HepG2 (cell line): Measurements from ENCODE around the gene SPATA32. TPM values are rescaled to one million over a fixed set of nuclear protein-coding genes. Genes with fewer than 3 reads are reported as not detected.

Experiments
- ATAC-seq: fragments of 200-7000 bp; cut with Tn5 transposase; 3 replicates; pipeline ENCODE4 v1.9.1; 2020; ENCODE audit warnings: mild to moderate bottlenecking, moderate library complexity
- BruUV-seq: library from RNA; stranded (reverse); fragments of 400-500 nt; replicated peaks from 2 replicates; lab custom pipeline; 2021; lab: Mats Ljungman, UMichigan
- CTCF ChIA-PET: fragments of 300-600 bp; formaldehyde crosslinking; extraction: SDS; loops from one replicate; lab custom pipeline; 2021; ENCODE audit warnings: low total read pairs, inconsistent platforms, low intra/inter-chr PET ratio; lab: Yijun Ruan, JAX
- POLR2A ChIA-PET: fragments of 350-600 bp; sonication (Branson Sonifier 250); formaldehyde crosslinking; loops from one replicate; lab custom pipeline; 2020; ENCODE audit warnings: antibody characterized with exemption, inconsistent platforms; lab: Yijun Ruan, JAX
- DNase-seq: peaks from one replicate; pipeline ENCODE4 v3.0.0-alpha.2; 2015; ENCODE audit warnings: low spot score
- FAIRE-seq: peaks from 3 replicates; lab custom pipeline; 2011; peaks lifted over from hg19 to GRCh38; lab: Jason Lieb, UNC
- H2AFZ ChIP-seq: one replicate; pipeline ENCODE4 v1.6.1; 2011; ENCODE audit warnings: low read length, inconsistent platforms
- H3K27ac ChIP-seq: fragments of 300-600 bp; 3 replicates; pipeline ENCODE4 v1.8.0; 2011; ENCODE audit warnings: mixed run types, mild to moderate bottlenecking, mixed read lengths, low read length, inconsistent platforms; ENCODE audit not compliant: insufficient read depth; ENCODE audit errors: extremely low read length
- H3K27me3 ChIP-seq, 2 experiments: fragments of 200-600 bp in 1 of 2; 2 replicates in 1 of 2; 3 replicates in 1 of 2; pipeline versions ENCODE4 v1.6.0 to v1.8.0; 2011; ENCODE audit warnings: low read length in 2 of 2, mild to moderate bottlenecking in 2 of 2, moderate library complexity in 2 of 2, inconsistent platforms in 1 of 2; ENCODE audit not compliant: insufficient read depth in 2 of 2, control insufficient read depth in 1 of 2
- H3K36me3 ChIP-seq, 2 experiments: fragments of 200-600 bp in 1 of 2; replicated peaks in 1 of 2; 2 replicates in 1 of 2; 3 replicates in 1 of 2; pipeline versions ENCODE4 v1.5.1 to v1.8.0; 2011; ENCODE audit warnings: low read length in 2 of 2, inconsistent platforms in 1 of 2; ENCODE audit not compliant: insufficient read depth in 2 of 2, control insufficient read depth in 1 of 2
- H3K4me1 ChIP-seq: 2 replicates; pipeline ENCODE4 v1.5.1; 2012; ENCODE audit warnings: low read length, inconsistent platforms; ENCODE audit not compliant: insufficient read depth
- H3K4me2 ChIP-seq: 2 replicates; pipeline ENCODE4 v1.6.0; 2011; ENCODE audit warnings: low read depth, low read length, inconsistent platforms
- H3K4me3 ChIP-seq, 3 experiments: fragments of 200-600 bp in 1 of 3; sonication (generic), shearing (Covaris generic) in 1 of 3; replicated peaks in 1 of 3; 2 replicates each; pipeline ENCODE4 v1.5.1; 2011 to 2016; ENCODE audit warnings: low read length in 3 of 3, inconsistent platforms in 2 of 3, low read depth in 2 of 3, mild to moderate bottlenecking in 2 of 3, control low read depth in 1 of 3, mixed read lengths in 1 of 3; ENCODE audit not compliant: insufficient read depth in 1 of 3
- H3K79me2 ChIP-seq: one replicate; pipeline ENCODE4 v1.6.1; 2011; ENCODE audit warnings: low read length, inconsistent platforms; ENCODE audit not compliant: insufficient read depth
- H3K9ac ChIP-seq: 2 replicates; pipeline ENCODE4 v1.6.0; 2011; ENCODE audit warnings: mild to moderate bottlenecking, low read depth, low read length, inconsistent platforms; ENCODE audit not compliant: insufficient read depth
- H3K9me3 ChIP-seq: 2 replicates; pipeline ENCODE4 v1.5.1; 2012; ENCODE audit warnings: mild to moderate bottlenecking, low read length
- H4K20me1 ChIP-seq: 2 replicates; pipeline ENCODE4 v1.6.0; 2011; ENCODE audit warnings: inconsistent platforms, mild to moderate bottlenecking, low read length, moderate library complexity; ENCODE audit not compliant: insufficient read depth
- BHLHE40 ChIP-seq: IDR thresholded peaks from 2 replicates; pipeline ENCODE4 v1.6.1; 2011; ENCODE audit warnings: low read length, improper control_type of control experiment
- CBX5 ChIP-seq: sonication (generic); formaldehyde crosslinking; IDR thresholded peaks from 2 replicates; pipeline ENCODE4 v1.4.0; 2020; ENCODE audit warnings: missing genetic modification reagents, borderline replicate concordance
- FOSL2 ChIP-seq: sonication (generic); formaldehyde crosslinking; IDR thresholded peaks from 2 replicates; pipeline ENCODE4 v1.4.0; 2020; ENCODE audit warnings: missing genetic modification reagents
- KDM2A ChIP-seq: sonication (generic); formaldehyde crosslinking; IDR thresholded peaks from 2 replicates; pipeline ENCODE4 v1.4.0; 2020; ENCODE audit warnings: low read depth, missing genetic modification reagents, borderline replicate concordance
- KLF9 ChIP-seq: IDR thresholded peaks from 2 replicates; pipeline ENCODE4 v1.6.1; 2016; ENCODE audit warnings: low read depth
- PPARG ChIP-seq: conservative IDR thresholded peaks from 2 replicates; pipeline ENCODE4 v1.6.1; 2016; ENCODE audit warnings: missing biosample characterization, missing genetic modification reagents
- TEAD3 ChIP-seq: optimal IDR thresholded peaks from 2 replicates; pipeline ENCODE3; 2016; ENCODE audit warnings: borderline replicate concordance
- THAP11 ChIP-seq: IDR thresholded peaks from 2 replicates; pipeline ENCODE4 v1.6.1; 2016; ENCODE audit warnings: missing biosample characterization, missing genetic modification reagents
- ZNF343 ChIP-seq: sonication (generic); formaldehyde crosslinking; IDR thresholded peaks from 2 replicates; pipeline ENCODE4 v1.4.0; 2020; ENCODE audit warnings: mild to moderate bottlenecking, missing genetic modification reagents
- WGBS: methylation state at CpG from one replicate; pipeline ENCODE4 v1.1.6; 2017; ENCODE audit warnings: low lambda C conversion rate; 5-methylcytosine and 5-hydroxymethylcytosine counted together
- in situ Hi-C: cut with HindIII; loops from 2 replicates; pipeline ENCODE4 v1.10.0; 2017; ENCODE audit warnings: low pct_unique_long_range_greater_than_20kb; ENCODE audit not compliant: extremely low pct_ligation_motif_present
- intact Hi-C: fragments of 100-400 bp; cut with micrococcal nuclease; formaldehyde crosslinking; loops from one replicate; pipeline ENCODE4 v1.10.0; 2022; ENCODE audit not compliant: unreplicated experiment
- polyA plus RNA-seq, 8 experiments: library from polyadenylated mRNA; depleted of rRNA in 3 of 8; stranded (reverse) in 7 of 8; unstranded in 1 of 8; fragments of >200 nt; fragmentation: Illumina TruSeq in 4 of 8; extraction: Trizol in 4 of 8; gene quantifications; 2 replicates each; pipeline versions ENCODE4 v1.2.1 to v1.2.3, GENCODE V29; 2011 to 2016; ENCODE audit warnings: low read depth in 4 of 8, missing spikeins in 1 of 8, mixed read lengths in 1 of 8; ENCODE audit not compliant: insufficient read depth in 1 of 8
- total RNA-seq, 5 experiments: library from RNA; depleted of rRNA; stranded (reverse); fragments of >200 nt; fragmentation: Illumina TruSeq; extraction: Trizol; gene quantifications; 2 replicates each; pipeline ENCODE4 v1.2.3, GENCODE V29; 2016; ENCODE audit warnings: low read depth in 1 of 5
- TF ChIP-seq, protein P1 (sequence below): sonication (generic); formaldehyde crosslinking; IDR thresholded peaks from 2 replicates; pipeline ENCODE4 v1.4.0; 2020; ENCODE audit warnings: missing genetic modification reagents, low read depth, mild to moderate bottlenecking, borderline replicate concordance
- TF ChIP-seq, protein P2 (sequence below): sonication (generic); formaldehyde crosslinking; IDR thresholded peaks from 2 replicates; pipeline ENCODE4 v1.5.0; 2020; ENCODE audit warnings: mild to moderate bottlenecking, missing genetic modification reagents, borderline replicate concordance
- TF ChIP-seq, protein P3 (sequence below): IDR thresholded peaks from 2 replicates; pipeline ENCODE4 v1.6.1; 2016; ENCODE audit warnings: low read depth
- TF ChIP-seq, protein P4 (sequence below): sonication (generic); formaldehyde crosslinking; IDR thresholded peaks from 2 replicates; pipeline ENCODE4 v1.4.0; 2020; ENCODE audit warnings: missing genetic modification reagents

The SPATA32 gene
- total and polyA plus RNA-seq, 2 of the 13 experiments (the other 11 are each of a cell fraction or from before 2014, with no cell fraction given), result not detected

DNA sequence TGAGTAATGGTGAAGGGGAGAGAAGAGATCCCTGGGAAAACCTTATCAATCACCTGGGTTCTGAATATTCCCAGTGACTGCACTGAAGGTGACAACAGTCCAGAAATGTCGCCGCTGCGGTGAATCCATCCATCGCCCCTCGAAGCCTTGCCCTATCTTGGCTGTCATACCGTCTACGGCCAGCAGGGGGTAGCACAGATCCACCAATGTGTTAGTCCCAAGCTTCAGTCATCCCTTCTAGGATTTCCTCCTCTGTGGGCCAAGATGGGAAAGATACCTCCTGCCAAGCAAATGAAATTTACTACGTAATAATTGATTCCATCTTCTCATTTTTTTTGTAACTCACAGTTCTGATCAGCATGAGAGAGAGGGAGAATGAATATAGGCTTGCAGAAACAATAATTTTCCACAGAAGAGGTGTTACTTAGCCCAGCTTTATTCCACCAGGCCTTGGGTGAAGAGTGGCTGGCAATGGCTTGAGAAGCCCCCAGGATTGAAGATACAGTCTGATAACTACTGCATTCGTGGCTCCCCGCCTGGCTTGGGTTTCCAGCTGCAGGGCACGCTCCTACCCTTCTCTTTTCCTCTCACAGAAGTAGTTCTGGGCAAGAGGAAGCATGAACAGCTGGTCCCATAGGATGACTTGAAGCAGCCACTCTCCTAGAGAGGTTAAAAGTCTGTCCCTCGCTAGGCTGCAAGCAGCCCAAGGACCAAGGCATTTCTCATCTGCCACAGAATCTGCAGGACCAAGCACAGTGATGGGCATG is 42.8 kb downstream of the SPATA32 start:
- Histone ChIP-seq H3K4me2 (peak overlapping the region; percentile 37; the same call in 1 of the 2 replicates), H2AFZ (no peak overlapping the region)
- peak; percentile 100 for FAIRE-seq
- TF ChIP-seq PPARG (CRISPR knock-in tag), result 0 out of 2 replicates have a peak, but pooled peaks have one; percentile 25
- peak; percentile 69 for TF ChIP-seq TEAD3 (CRISPR knock-in tag)
- TF ChIP-seq ZNF343 (CRISPR knock-in tag), result 0 out of 2 replicates have a peak, but pooled peaks have one; percentile 37
- TF ChIP-seq KDM2A (CRISPR knock-in tag), result peak; percentile 51; the same call in 1 of the 2 replicates
- TF ChIP-seq, protein P1, sequence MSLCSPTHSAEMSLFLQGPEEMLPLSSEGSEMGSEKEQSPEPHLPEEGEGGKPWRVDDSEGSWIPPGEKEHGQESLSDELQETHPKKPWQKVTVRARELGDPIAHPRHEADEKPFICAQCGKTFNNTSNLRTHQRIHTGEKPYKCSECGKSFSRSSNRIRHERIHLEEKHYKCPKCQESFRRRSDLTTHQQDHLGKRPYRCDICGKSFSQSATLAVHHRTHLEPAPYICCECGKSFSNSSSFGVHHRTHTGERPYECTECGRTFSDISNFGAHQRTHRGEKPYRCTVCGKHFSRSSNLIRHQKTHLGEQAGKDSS (CRISPR knock-in tag), result peak; percentile 60; the same call in 1 of the 2 replicates
- TF ChIP-seq, protein P2, sequence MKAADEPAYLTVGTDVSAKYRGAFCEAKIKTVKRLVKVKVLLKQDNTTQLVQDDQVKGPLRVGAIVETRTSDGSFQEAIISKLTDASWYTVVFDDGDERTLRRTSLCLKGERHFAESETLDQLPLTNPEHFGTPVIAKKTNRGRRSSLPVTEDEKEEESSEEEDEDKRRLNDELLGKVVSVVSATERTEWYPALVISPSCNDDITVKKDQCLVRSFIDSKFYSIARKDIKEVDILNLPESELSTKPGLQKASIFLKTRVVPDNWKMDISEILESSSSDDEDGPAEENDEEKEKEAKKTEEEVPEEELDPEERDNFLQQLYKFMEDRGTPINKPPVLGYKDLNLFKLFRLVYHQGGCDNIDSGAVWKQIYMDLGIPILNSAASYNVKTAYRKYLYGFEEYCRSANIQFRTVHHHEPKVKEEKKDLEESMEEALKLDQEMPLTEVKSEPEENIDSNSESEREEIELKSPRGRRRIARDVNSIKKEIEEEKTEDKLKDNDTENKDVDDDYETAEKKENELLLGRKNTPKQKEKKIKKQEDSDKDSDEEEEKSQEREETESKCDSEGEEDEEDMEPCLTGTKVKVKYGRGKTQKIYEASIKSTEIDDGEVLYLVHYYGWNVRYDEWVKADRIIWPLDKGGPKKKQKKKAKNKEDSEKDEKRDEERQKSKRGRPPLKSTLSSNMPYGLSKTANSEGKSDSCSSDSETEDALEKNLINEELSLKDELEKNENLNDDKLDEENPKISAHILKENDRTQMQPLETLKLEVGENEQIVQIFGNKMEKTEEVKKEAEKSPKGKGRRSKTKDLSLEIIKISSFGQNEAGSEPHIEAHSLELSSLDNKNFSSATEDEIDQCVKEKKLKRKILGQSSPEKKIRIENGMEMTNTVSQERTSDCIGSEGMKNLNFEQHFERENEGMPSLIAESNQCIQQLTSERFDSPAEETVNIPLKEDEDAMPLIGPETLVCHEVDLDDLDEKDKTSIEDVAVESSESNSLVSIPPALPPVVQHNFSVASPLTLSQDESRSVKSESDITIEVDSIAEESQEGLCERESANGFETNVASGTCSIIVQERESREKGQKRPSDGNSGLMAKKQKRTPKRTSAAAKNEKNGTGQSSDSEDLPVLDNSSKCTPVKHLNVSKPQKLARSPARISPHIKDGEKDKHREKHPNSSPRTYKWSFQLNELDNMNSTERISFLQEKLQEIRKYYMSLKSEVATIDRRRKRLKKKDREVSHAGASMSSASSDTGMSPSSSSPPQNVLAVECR, result peak; percentile 41; the same call in 1 of the 2 replicates
- peak; percentile 42; the same call in 1 of the 2 replicates for TF ChIP-seq FOSL2
- TF ChIP-seq, protein P3, sequence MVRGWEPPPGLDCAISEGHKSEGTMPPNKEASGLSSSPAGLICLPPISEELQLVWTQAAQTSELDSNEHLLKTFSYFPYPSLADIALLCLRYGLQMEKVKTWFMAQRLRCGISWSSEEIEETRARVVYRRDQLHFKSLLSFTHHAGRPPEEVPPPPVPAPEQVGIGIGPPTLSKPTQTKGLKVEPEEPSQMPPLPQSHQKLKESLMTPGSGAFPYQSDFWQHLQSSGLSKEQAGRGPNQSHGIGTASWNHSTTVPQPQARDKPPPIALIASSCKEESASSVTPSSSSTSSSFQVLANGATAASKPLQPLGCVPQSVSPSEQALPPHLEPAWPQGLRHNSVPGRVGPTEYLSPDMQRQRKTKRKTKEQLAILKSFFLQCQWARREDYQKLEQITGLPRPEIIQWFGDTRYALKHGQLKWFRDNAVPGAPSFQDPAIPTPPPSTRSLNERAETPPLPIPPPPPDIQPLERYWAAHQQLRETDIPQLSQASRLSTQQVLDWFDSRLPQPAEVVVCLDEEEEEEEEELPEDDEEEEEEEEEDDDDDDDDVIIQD, result no peak
- no peak for TF ChIP-seq KLF9 (CRISPR knock-in tag)
- TF ChIP-seq THAP11 (CRISPR knock-in tag), result peak; percentile 41; the same call in 1 of the 2 replicates
- TF ChIP-seq CBX5 (CRISPR knock-in tag), result 0 out of 2 replicates have a peak, but pooled peaks have one; percentile 41
- TF ChIP-seq, protein P4, sequence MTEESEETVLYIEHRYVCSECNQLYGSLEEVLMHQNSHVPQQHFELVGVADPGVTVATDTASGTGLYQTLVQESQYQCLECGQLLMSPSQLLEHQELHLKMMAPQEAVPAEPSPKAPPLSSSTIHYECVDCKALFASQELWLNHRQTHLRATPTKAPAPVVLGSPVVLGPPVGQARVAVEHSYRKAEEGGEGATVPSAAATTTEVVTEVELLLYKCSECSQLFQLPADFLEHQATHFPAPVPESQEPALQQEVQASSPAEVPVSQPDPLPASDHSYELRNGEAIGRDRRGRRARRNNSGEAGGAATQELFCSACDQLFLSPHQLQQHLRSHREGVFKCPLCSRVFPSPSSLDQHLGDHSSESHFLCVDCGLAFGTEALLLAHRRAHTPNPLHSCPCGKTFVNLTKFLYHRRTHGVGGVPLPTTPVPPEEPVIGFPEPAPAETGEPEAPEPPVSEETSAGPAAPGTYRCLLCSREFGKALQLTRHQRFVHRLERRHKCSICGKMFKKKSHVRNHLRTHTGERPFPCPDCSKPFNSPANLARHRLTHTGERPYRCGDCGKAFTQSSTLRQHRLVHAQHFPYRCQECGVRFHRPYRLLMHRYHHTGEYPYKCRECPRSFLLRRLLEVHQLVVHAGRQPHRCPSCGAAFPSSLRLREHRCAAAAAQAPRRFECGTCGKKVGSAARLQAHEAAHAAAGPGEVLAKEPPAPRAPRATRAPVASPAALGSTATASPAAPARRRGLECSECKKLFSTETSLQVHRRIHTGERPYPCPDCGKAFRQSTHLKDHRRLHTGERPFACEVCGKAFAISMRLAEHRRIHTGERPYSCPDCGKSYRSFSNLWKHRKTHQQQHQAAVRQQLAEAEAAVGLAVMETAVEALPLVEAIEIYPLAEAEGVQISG (CRISPR knock-in tag), result peak; percentile 90
- TF ChIP-seq BHLHE40, result 0 out of 2 replicates have a peak, but pooled peaks have one; percentile 31

More for the DNA sequence above, 42.8 kb downstream of the SPATA32 start:
- no peak overlapping the region for H3K4me3 ChIP-seq
- in situ Hi-C loops, result no loop called here
- DNase-seq, result peak; percentile 76
- BruUV-seq, result no TSS peak
- H3K9ac ChIP-seq, result no peak overlapping the region
- peaks cover 17 to 44% of the 10 kb centered on the region in 2 experiments; a peak in 4 of 5 replicates for H3K27me3 ChIP-seq
- no peak overlapping the region for H3K27ac ChIP-seq
- ATAC-seq, result peak; percentile 79
- intact Hi-C loops, result loop anchor here (1.0 to 5.0 kb wide), 4 partner anchors 12 to 166 kb away; no protein-coding TSS in a partner anchor
- POLR2A ChIA-PET, result interaction anchor here (0.8 to 2.7 kb wide), 8 partner anchors 9 to 98 kb away, joined by 3 to 22 read pairs (median 6); partner anchors contain the start of genes ACBD4, HEXIM1, HEXIM2 and MAP3K14
- no peaks in the 10 kb centered on the region for H3K79me2 ChIP-seq
- H3K4me1 ChIP-seq, result peaks cover 6% of the 10 kb centered on the region; the same call in 1 of the 2 replicates
- no peaks in the 10 kb centered on the region for H4K20me1 ChIP-seq
- no peaks in the 10 kb centered on the region for H3K36me3 ChIP-seq
- CTCF ChIA-PET, result interaction anchor here (0.8 to 4.8 kb wide), 10 partner anchors 10 to 166 kb away, joined by 3 to 63 read pairs (median 7); partner anchors contain the start of gene ACBD4
- H3K9me3 ChIP-seq, result no peaks in the 10 kb centered on the region
- 2% methylated on average over 12 of the region's 12 CpGs for WGBS
